Upper lobe of left lung (tissue), 6 donors: ENCODE data around the gene AGAP1. TPM values are rescaled to one million over a fixed set of nuclear protein-coding genes. Genes with fewer than 3 reads are reported as not detected.

Source experiments
- ATAC-seq, 2 donors: fragments of 200-7000 bp; cut with Tn5 transposase; one replicate each; pipeline ENCODE4 v1.9.1; 2022; ENCODE audit warnings: mild to moderate bottlenecking in 2 of 2, moderate library complexity in 2 of 2; ENCODE audit not compliant: low FRiP score in 2 of 2
- DNase-seq, 2 donors: peaks; one replicate each; pipeline ENCODE4 v3.0.0-alpha.2; 2019 to 2020
- H3K27ac ChIP-seq, 4 donors: fragments of 200-600 bp; sonication (generic); one replicate each; pipeline ENCODE4 v1.5.1; 2016 to 2019
- H3K27me3 ChIP-seq, 4 donors: fragments of 200-600 bp; sonication (generic); one replicate each; pipeline ENCODE4 v1.5.1; 2017 to 2019
- H3K36me3 ChIP-seq, 4 donors: fragments of 200-600 bp; sonication (generic); one replicate each; pipeline ENCODE4 v1.5.1; 2016 to 2019
- H3K4me1 ChIP-seq, 4 donors: fragments of 200-600 bp; sonication (generic); one replicate each; pipeline ENCODE4 v1.5.1; 2018 to 2019
- H3K4me3 ChIP-seq, 4 donors: fragments of 200-600 bp; sonication (generic); one replicate each; pipeline ENCODE4 v1.5.1; 2017 to 2019; ENCODE audit warnings: mild to moderate bottlenecking in 2 of 4, moderate library complexity in 1 of 4
- H3K9me3 ChIP-seq, 4 donors: fragments of 200-600 bp; sonication (generic); one replicate each; pipeline ENCODE4 v1.5.1; 2018 to 2019
- EP300 ChIP-seq, 4 donors: sonication (generic); formaldehyde crosslinking; IDR thresholded peaks; one replicate each; pipeline ENCODE4 v1.5.1; 2017; ENCODE audit warnings: antibody characterized with exemption in 4 of 4, control low read depth in 2 of 4
- POLR2A ChIP-seq, 4 donors: fragments of 450-650 bp; IDR thresholded peaks; one replicate each; pipeline ENCODE4 v1.5.1; 2016 to 2017; ENCODE audit warnings: antibody characterized with exemption in 4 of 4, mild to moderate bottlenecking in 2 of 4
- POLR2AphosphoS5 ChIP-seq, 2 donors: sonication (generic); formaldehyde crosslinking; IDR thresholded peaks; one replicate each; pipeline ENCODE4 v1.5.1; 2017; ENCODE audit warnings: antibody characterized with exemption in 2 of 2
- WGBS, 2 donors: methylation state at CpG; one replicate each; pipeline ENCODE4 v1.1.5; 2017 to 2018; 5-methylcytosine and 5-hydroxymethylcytosine counted together
- total RNA-seq, 6 donors: library from RNA; depleted of rRNA in 4 of 6; stranded (reverse); fragments of >200 nt in 4 of 6; gene quantifications; one replicate each; pipeline versions ENCODE4 v1.1.0 to v1.2.1, GENCODE V29; 2016 to 2021
- TF ChIP-seq, protein P1 (sequence below), 6 experiments: fragments of 450-650 bp in 4 of 6; fragments of 200-600 bp in 2 of 6; sonication (generic) in 2 of 6; IDR thresholded peaks; one replicate each; pipeline ENCODE4 v1.5.1; 2016 to 2019; ENCODE audit warnings: antibody characterized with exemption in 6 of 6
- donor health status: DM: no; HTN: no; CAD: no; lungs with moderate emphysema.
- donor health status: DM: no; HTN: yes; CAD: no; lungs with severe emphysema.

AGAP1 gene
- total RNA-seq, 6 donors from 2014 or later = 25.5 to 45.1 (median 30.7) TPM

DNA sequence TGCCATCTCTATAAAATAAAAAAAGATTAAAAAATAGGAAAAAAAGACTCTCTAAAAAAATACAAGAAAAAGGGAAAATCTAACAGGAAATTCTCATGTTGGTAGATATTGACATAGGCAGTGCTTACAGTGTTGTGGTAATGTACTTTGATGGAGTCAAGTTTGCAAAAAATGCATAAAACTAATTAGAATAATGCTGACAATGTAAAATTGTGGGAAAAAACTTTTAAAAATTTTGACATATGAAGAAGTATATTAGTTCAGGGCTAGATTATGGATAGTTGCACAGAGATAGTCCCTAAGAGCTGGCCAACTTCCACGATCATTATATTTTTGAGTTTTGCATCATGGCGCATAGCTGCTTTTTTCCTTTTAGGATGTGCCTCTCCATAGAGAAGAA is 601.7 kb downstream of the AGAP1 start:
- Histone ChIP-seq H3K27me3 (no peaks in the 10 kb centered on the region), H3K4me1 (no peaks in the 10 kb centered on the region), H3K27ac (no peak overlapping the region), H3K36me3 (no peaks in the 10 kb centered on the region), H3K4me3 (no peak overlapping the region), H3K9me3 (no peaks in the 10 kb centered on the region)
- ATAC-seq (no peak), DNase-seq (no peak)
- WGBS, 2 donors = 96 to 98% methylated on average over 2 of the region's 2 CpGs
- no peak for TF ChIP-seq POLR2A (IDR thresholded peaks at IDR 0.05)
- no peak for TF ChIP-seq POLR2AphosphoS5 (IDR thresholded peaks at IDR 0.05)
- TF ChIP-seq, protein P1, sequence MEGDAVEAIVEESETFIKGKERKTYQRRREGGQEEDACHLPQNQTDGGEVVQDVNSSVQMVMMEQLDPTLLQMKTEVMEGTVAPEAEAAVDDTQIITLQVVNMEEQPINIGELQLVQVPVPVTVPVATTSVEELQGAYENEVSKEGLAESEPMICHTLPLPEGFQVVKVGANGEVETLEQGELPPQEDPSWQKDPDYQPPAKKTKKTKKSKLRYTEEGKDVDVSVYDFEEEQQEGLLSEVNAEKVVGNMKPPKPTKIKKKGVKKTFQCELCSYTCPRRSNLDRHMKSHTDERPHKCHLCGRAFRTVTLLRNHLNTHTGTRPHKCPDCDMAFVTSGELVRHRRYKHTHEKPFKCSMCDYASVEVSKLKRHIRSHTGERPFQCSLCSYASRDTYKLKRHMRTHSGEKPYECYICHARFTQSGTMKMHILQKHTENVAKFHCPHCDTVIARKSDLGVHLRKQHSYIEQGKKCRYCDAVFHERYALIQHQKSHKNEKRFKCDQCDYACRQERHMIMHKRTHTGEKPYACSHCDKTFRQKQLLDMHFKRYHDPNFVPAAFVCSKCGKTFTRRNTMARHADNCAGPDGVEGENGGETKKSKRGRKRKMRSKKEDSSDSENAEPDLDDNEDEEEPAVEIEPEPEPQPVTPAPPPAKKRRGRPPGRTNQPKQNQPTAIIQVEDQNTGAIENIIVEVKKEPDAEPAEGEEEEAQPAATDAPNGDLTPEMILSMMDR (IDR thresholded peaks at IDR 0.05) = no peak
- TF ChIP-seq EP300 (IDR thresholded peaks at IDR 0.05) = no peak

DNA sequence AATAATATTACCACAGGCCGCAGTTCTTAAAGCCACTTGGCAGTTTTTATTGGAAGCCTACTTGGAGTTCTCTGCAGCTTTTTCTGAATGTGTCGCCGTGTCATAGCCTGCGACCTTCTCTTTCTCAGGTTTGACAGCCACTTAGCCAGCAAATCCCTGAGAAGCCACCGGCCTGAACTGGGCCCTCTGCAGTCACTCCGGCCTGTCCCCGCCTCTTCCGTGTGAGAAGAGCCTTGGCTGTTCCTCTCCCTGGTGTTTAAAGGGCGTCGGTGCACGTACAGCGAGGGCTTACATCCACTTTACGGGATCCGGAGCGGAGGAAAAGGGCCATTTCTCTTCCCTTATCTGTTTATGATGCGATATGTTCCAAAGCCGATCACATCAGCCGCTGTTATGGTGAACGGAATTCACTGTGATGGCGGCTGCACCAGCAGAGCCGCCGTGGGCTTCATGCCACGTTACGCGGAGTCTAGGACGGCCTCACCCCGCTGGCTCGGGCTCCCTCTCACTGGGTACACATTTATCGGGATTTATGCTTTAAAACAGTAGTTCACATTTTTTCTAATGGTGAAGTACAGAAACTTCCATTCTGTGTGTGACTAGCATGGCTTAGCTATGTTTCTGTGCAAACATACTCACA is 607.6 kb downstream of the AGAP1 start:
- Histone ChIP-seq H3K9me3 (no peaks in the 10 kb centered on the region), H3K36me3 (no peaks in the 10 kb centered on the region), H3K4me1 (no peaks in the 10 kb centered on the region), H3K27me3 (no peaks in the 10 kb centered on the region), H3K27ac (peak overlapping the region in 1 of 4 donors; percentile 44), H3K4me3 (peak overlapping the region in 1 of 4 donors; percentile 17)
- WGBS, 2 donors = 73 to 94% methylated on average over 22 to 29 of the region's 29 CpGs
- no peak for TF ChIP-seq POLR2A (IDR thresholded peaks at IDR 0.05)
- TF ChIP-seq, protein P1 (IDR thresholded peaks at IDR 0.05) = peak in 1 of 6 experiments; percentile 21
- DNase-seq (no peak), ATAC-seq (no peak)

DNA sequence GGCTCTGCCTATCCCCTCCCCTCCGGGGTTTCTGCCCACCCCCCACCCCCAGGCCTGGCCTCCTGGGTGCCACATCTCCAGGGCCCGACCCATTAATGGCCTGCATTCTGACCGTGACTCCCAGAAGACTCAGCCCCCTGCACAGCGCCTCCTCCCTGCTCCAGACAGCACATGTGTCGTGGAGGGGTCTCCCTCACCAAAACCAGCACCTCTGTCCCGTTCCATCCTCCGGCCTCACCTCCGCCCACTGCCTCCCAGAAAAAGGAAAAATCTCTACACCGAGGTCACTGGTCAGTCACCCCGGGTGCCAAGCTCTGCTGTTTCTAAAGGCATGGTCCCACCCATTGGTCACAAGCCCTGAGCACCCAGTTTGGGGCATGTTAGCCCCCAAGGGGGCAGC is 609.1 kb downstream of the AGAP1 start:
- no peaks in the 10 kb centered on the region for H3K36me3 ChIP-seq
- WGBS, 2 donors = 87 to 92% methylated on average over 10 of the region's 10 CpGs
- DNase-seq = no peak
- no peak for ATAC-seq
- no peak overlapping the region for H3K27ac ChIP-seq
- H3K4me3 ChIP-seq = no peak overlapping the region
- TF ChIP-seq, protein P1 (IDR thresholded peaks at IDR 0.05) = no peak
- TF ChIP-seq POLR2A (IDR thresholded peaks at IDR 0.05) (no peak), POLR2AphosphoS5 (IDR thresholded peaks at IDR 0.05) (no peak)
- H3K27me3 ChIP-seq = no peaks in the 10 kb centered on the region
- H3K4me1 ChIP-seq = peaks cover 0 to 8% (median 3%) of the 10 kb centered on the region in 4 donors
- H3K9me3 ChIP-seq = no peaks in the 10 kb centered on the region

DNA sequence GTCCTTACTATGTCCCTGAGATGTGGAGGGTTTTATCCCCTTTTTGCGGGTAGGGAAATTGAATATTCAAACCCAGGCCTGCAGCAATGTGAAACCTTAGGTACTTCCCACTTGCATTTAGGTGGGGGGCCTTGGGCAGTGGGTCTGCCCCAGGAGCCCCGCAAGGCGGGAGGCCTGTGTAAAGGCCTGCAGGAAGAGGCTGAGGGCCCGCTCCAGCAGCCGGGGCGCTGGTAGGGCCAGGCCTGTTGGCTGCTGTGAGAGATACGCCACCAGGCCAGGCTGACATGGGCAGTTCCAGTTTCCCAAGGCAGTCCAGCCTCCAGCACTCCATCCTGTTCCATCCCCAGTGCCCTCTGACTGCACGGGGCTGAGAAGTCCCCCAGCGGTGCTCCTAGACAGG is 610.1 kb downstream of the AGAP1 start:
- WGBS, 2 donors = 94 to 100% methylated on average over 1 to 9 of the region's 9 CpGs
- H3K27me3 ChIP-seq = no peaks in the 10 kb centered on the region
- DNase-seq (no peak), ATAC-seq (no peak)
- H3K4me3 ChIP-seq = no peak overlapping the region
- H3K4me1 ChIP-seq = peaks cover 0 to 8% (median 5%) of the 10 kb centered on the region in 4 donors
- TF ChIP-seq, protein P1 (IDR thresholded peaks at IDR 0.05) = no peak
- TF ChIP-seq POLR2AphosphoS5 (IDR thresholded peaks at IDR 0.05) = no peak
- TF ChIP-seq EP300 (IDR thresholded peaks at IDR 0.05) = no peak
- no peak for TF ChIP-seq POLR2A (IDR thresholded peaks at IDR 0.05)
- H3K36me3 ChIP-seq = no peaks in the 10 kb centered on the region
- no peaks in the 10 kb centered on the region for H3K9me3 ChIP-seq
- H3K27ac ChIP-seq = no peak overlapping the region

DNA sequence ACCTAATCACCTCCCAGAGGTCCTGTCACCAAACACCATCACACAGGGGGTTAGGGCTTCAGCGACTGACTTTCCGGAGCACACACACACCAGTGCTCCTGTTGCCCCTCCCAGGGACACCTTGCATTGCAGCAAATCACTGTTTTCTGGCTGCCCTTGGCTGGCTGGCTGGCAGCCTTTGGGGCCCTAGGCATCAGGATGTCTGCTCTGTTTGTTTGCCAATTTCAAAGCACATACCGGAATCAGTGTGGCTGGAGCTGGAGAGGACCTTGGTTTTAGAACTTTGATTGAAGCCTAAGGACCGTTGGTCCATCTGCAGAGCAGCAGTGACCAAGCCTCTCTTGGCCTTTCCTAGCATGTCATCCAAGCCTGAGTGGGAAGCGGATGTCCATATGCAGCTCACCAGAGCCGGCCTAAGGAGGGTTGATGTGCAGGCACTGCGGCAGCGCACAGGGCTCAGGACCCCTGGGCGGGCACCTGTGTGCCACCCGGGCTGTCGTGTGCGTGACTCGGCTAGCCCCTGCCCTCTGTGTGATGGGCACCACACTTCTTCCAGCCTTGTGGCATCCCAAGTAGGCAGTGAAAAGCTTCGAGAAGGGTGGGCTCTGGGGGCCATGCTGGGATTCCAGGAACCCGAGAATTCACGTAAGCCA is 612.2 kb downstream of the AGAP1 start:
- H3K9me3 ChIP-seq = no peaks in the 10 kb centered on the region
- TF ChIP-seq POLR2AphosphoS5 (IDR thresholded peaks at IDR 0.05) (no peak), EP300 (IDR thresholded peaks at IDR 0.05) (no peak), POLR2A (IDR thresholded peaks at IDR 0.05) (no peak)
- TF ChIP-seq, protein P1 (IDR thresholded peaks at IDR 0.05) = no peak
- no peak overlapping the region for H3K4me3 ChIP-seq
- H3K27ac ChIP-seq = no peak overlapping the region
- no peaks in the 10 kb centered on the region for H3K36me3 ChIP-seq
- H3K27me3 ChIP-seq = no peaks in the 10 kb centered on the region
- DNase-seq = no peak
- WGBS, 2 donors = 90 to 96% methylated on average over 4 to 15 of the region's 16 CpGs
- H3K4me1 ChIP-seq = peaks cover 0 to 8% (median 6%) of the 10 kb centered on the region in 4 donors
- ATAC-seq = no peak
